ENCODE data around the gene NEK6.

DNA sequence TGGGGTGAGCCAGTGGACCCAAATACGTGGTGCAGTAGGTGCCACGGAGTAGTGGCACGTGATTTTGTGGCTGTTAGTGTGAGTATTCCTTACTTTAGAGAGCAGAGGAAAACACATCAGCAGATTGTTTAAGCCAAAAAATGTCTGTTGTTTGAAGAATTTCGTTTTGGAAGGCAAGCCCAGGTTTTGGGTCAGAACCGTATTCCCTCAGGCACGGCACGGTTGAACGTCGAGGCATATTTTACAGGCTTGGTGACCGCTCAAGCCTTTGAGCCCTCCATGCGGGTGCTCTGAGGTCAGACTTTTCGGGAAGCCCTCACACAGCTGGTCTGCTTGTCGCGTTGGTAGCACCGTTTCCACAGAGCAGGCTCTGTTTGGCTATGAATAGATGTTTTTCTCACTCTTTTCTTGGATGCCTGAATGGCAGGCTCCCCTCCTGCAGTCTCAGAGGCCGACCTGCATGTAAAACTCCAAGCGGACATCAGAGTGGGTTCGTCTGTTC lies 27.2 kb downstream of the NEK6 start:
- TF ChIP-seq POLR2A (IDR thresholded peaks at IDR 0.05; ENCODE audit: low read length) (no peak), GATA1 (IDR thresholded peaks at IDR 0.05; ENCODE audit: low read depth, low read length) (no peak)
